ENCODE results near the gene FAM53A.

DNA sequence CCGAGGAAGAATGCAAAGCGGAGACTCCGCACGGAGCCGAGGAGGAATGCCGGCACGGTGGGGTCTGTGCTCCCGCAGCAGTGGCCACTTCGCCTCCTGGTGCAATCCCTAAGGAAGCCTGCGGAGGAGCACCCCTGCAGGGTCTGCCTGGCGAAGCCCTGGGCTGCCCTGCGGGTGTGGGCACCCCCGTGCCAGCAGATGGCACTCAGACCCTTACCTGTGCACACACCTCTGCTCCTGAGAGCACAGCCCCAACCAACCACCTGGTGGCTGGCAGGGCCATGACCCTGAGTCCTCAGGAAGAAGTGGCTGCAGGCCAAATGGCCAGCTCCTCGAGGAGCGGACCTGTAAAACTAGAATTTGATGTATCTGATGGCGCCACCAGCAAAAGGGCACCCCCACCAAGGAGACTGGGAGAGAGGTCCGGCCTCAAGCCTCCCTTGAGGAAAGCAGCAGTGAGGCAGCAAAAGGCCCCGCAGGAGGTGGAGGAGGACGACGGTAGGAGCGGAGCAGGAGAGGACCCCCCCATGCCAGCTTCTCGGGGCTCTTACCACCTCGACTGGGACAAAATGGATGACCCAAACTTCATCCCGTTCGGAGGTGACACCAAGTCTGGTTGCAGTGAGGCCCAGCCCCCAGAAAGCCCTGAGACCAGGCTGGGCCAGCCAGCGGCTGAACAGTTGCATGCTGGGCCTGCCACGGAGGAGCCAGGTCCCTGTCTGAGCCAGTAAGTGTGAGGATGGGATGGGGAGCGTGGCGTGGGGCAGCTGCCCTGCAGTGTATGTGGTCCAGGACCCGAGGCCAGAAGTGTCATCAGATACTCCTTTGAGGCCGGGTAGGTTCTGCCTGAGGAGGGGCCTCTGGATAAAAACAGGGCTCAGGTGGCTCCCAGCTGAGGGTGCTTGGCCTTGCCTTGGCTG, 44.2 kb upstream of the FAM53A start:
- TF ChIP-seq, protein P1, sequence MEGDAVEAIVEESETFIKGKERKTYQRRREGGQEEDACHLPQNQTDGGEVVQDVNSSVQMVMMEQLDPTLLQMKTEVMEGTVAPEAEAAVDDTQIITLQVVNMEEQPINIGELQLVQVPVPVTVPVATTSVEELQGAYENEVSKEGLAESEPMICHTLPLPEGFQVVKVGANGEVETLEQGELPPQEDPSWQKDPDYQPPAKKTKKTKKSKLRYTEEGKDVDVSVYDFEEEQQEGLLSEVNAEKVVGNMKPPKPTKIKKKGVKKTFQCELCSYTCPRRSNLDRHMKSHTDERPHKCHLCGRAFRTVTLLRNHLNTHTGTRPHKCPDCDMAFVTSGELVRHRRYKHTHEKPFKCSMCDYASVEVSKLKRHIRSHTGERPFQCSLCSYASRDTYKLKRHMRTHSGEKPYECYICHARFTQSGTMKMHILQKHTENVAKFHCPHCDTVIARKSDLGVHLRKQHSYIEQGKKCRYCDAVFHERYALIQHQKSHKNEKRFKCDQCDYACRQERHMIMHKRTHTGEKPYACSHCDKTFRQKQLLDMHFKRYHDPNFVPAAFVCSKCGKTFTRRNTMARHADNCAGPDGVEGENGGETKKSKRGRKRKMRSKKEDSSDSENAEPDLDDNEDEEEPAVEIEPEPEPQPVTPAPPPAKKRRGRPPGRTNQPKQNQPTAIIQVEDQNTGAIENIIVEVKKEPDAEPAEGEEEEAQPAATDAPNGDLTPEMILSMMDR (conservative IDR thresholded peaks at IDR 0.05; ENCODE audit: low read length): no peak
- TF ChIP-seq EZH2phosphoT487 (IDR thresholded peaks at IDR 0.05; ENCODE audit: borderline replicate concordance, low read depth, low read length): no peak
